HL-60 (cell line): ENCODE data around the gene ACOT12.
"Not testable (repeated sequence)": the region's sequence is repeated elsewhere in the genome, so short reads cannot be mapped to it uniquely, and the experiment has no call there.

Source experiments
- GABPA ChIP-seq: IDR thresholded peaks from 2 replicates; pipeline ENCODE4 v1.6.1; 2012; ENCODE audit warnings: low read depth
- POLR2AphosphoS5 ChIP-seq: IDR thresholded peaks from 2 replicates; pipeline ENCODE4 v1.6.1; 2012; ENCODE audit warnings: low read depth
- TF ChIP-seq, protein P1 (sequence below): IDR thresholded peaks from one replicate; pipeline ENCODE4 v1.5.1; 2011; ENCODE audit warnings: low read length, control low read depth, inconsistent platforms; ENCODE audit not compliant: insufficient read depth

GRCh38 chr5:81407811-81408210 lies 13.9 kb upstream of the ACOT12 start:
- TF ChIP-seq POLR2AphosphoS5, GABPA: not testable (repeated sequence)
- TF ChIP-seq, protein P1, sequence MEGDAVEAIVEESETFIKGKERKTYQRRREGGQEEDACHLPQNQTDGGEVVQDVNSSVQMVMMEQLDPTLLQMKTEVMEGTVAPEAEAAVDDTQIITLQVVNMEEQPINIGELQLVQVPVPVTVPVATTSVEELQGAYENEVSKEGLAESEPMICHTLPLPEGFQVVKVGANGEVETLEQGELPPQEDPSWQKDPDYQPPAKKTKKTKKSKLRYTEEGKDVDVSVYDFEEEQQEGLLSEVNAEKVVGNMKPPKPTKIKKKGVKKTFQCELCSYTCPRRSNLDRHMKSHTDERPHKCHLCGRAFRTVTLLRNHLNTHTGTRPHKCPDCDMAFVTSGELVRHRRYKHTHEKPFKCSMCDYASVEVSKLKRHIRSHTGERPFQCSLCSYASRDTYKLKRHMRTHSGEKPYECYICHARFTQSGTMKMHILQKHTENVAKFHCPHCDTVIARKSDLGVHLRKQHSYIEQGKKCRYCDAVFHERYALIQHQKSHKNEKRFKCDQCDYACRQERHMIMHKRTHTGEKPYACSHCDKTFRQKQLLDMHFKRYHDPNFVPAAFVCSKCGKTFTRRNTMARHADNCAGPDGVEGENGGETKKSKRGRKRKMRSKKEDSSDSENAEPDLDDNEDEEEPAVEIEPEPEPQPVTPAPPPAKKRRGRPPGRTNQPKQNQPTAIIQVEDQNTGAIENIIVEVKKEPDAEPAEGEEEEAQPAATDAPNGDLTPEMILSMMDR, result not testable (repeated sequence)
